AG09319 (cell line): Measurements from ENCODE around the gene VSIG10.
"Not testable (repeated sequence)": the region's sequence is repeated elsewhere in the genome, so short reads cannot be mapped to it uniquely, and the experiment has no call there.

ENCODE experiments used
- DNase-seq: peaks from one replicate; pipeline ENCODE4 v3.0.0-alpha.2; 2010; ENCODE audit warnings: low read depth; ENCODE audit errors: extremely low read depth
- CTCF ChIP-seq: IDR thresholded peaks from 2 replicates; pipeline ENCODE4 v1.5.1; 2011; ENCODE audit warnings: low read depth, mild to moderate bottlenecking, inconsistent platforms, low read length, moderate library complexity

Gene VSIG10

GRCh38 chr12:118140825-118141224, 37.0 kb upstream of the VSIG10 start:
- TF ChIP-seq CTCF: no peak

GRCh38 chr12:118137148-118137678, 33.4 kb upstream of the VSIG10 start:
- TF ChIP-seq CTCF: no peak
- DNase-seq: no peak

More at GRCh38 chr12:118140825-118141224, 37.0 kb upstream of the VSIG10 start:
- DNase-seq: no peak

GRCh38 chr12:118136559-118137003, 32.8 kb upstream of the VSIG10 start:
- no peak for DNase-seq
- no peak for TF ChIP-seq CTCF

- peak; percentile 68 for DNase-seq
- TF ChIP-seq CTCF: no peak
These were observed 32.2 kb upstream of the VSIG10 start, which contains the start of gene PEBP1 for GRCh38 chr12:118135788-118136558. TSS of gene PEBP1 (plus strand) at chr12:118136124. CDS start at chr12:118136210, 86 bp downstream.

- not testable (repeated sequence) for DNase-seq
These were observed 25.6 kb upstream of the VSIG10 start for GRCh38 chr12:118129436-118129835.

- TF ChIP-seq CTCF: no peak
- no peak for DNase-seq
These were observed 24.1 kb upstream of the VSIG10 start for GRCh38 chr12:118127867-118128266.

GRCh38 chr12:118126119-118126757, 22.4 kb upstream of the VSIG10 start:
- no peak for TF ChIP-seq CTCF
- no peak for DNase-seq
